Measurements from ENCODE around the gene FGF23.
"Not testable (repeated sequence)": the region's sequence is repeated elsewhere in the genome, so short reads cannot be mapped to it uniquely, and the experiment has no call there.

The FGF23 gene

DNA sequence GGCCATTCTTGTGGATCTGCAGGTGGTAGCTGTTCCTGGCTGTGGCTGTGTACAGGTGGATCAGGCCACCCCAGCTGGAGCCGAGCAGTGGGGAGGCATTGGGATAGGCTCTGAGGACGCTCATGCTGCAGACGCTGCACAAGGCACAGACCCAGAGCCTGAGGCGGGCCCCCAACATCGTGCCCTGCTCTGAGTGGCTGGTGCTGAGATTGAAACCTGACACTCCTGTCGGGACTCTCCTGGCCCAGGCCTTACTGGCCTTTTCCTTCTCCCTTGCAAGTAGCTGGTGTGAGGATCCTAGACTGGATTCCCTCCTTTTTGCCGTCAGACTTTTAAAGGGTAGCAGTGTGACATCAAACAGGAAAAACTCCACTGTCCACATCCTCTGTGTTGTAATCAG lies at the start of gene FGF23:
FGF23 (minus strand) TSS at position 308 of the 400 bp plus-strand sequence; CDS start at position 178, 130 bp downstream.
- DNase-seq (ENCODE audit: low read depth), result peak; percentile 45

- DNase-seq (ENCODE audit: low read depth), result no peak
Observed at GRCh38 chr12:4424422-4424821, 44.9 kb upstream of the FGF23 start.

DNA sequence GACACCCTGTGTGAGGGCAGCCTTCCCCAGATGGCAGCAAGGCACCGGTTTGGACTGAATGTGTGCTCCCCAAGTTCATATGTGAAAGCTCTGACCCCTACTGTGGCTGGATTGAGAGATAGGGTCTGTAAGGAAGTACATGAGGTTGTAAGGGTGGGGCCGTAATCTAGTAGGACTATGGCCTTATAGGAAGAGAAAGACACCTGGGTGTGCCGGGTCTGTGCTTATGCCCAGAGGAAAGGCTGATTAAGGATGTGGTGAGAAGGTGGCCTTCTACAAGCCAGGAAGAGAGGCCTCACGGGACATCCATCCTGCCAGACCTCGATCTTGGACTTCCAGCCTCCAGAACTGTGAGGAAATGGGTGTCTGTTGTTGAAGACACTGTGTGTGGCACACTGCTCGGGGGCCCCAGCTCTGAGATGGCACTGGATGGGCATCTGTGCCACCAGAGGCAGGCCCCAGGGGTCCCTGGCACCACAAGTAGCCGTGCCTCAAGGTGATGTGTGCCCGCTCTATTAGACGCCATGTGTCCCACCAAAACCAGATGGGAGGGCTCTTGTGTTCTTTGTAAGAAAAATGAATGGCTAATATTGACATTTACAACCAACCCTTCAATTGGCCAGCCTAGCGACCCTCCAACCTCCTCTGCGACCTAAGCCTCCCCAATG lies 44.1 kb upstream of the FGF23 start:
- DNase-seq (ENCODE audit: low read depth), result no peak

- DNase-seq (ENCODE audit: low read depth), result no peak
Observed at GRCh38 chr12:4422985-4423384, 43.5 kb upstream of the FGF23 start.

DNA sequence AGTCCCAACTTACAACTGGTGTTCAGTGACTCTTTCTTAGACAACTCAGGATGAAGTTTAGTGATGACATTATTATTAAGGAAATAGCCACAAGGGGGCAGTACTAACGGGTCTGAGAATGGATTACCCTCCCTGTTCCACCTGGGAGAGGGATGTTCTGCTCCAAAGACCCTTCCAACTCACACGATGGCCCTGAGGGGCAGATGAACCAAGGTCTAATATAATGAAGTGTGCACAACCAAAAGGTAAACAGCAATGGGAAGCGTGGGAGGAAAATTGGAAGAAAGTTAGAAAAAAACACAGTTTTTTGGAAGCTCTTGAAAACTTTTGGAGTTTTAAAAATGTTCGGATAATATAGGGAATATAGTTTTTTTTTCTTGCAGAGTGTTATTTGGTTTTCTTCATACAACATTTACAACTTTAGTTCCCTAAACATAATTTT lies 42.1 kb upstream of the FGF23 start:
- peak; percentile 28 for DNase-seq (ENCODE audit: low read depth)

GRCh38 chr12:4420138-4420670 lies 40.7 kb upstream of the FGF23 start:
- DNase-seq (ENCODE audit: low read depth), result no peak

- no peak for DNase-seq (ENCODE audit: low read depth)
Observed at GRCh38 chr12:4418913-4419312, 39.4 kb upstream of the FGF23 start.

- no peak for DNase-seq (ENCODE audit: low read depth)
Observed at GRCh38 chr12:4417936-4418335, 38.4 kb upstream of the FGF23 start.

DNA sequence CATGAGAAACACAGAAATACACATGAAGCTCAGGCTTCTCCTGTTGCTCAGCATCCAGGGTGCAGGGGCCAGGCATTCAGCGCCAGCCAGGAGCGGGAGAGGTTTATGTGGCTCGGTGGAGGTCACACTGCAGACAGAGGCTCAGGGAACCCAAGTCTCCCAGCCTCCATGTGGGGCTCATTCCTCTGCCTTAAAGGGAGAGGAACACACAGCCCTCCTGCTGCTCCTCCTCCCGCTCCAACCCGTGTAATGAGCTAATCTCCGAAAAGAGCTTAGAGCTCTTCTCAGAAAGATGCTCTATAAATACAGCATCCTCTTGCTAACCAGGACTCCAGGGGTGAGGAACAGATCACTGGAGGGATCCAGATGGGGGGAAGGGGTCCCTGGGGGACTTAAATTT lies 37.9 kb upstream of the FGF23 start:
- no peak for DNase-seq (ENCODE audit: low read depth)

- DNase-seq (ENCODE audit: low read depth), result no peak
Observed at GRCh38 chr12:4416276-4416675, 36.8 kb upstream of the FGF23 start.

DNA sequence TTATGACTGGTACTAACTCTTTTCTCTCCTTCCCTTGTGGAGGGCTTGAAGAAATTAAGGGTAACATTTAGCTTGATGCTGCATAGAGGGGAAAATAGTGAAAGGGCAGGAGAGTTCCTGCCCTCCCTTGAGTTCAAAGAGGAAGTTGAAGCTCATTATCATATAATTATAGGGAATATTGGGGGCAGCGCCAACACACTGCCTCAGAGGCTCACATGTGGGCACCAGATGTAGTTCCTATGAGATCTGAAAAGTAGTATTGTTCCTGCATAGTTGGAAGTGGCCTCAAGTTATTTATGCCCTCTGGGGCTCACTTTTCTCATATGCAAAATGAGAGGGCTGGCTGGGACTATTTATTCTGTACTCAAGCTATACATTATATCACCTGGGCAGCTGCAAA lies 33.0 kb upstream of the FGF23 start:
- no peak for DNase-seq (ENCODE audit: low read depth)

DNA sequence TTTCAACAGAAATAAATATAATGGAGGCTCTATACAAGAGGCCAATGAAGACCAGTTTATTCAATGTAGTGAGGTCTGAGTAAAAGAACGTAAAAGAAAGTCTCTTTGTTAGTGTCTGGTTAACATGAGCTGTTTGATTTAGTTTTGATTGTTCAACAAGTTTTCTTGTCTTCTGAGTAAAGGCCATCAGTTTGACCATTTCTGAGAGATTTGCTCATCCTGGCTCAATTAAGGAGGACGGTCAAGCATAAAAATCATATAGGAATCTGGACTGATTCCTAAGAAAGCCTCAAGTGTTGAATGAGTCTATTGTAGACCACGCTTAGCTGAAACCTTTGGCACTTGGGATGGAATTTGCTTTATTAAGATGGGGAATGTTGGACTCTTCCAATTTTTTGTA lies 32.5 kb upstream of the FGF23 start:
- DNase-seq (ENCODE audit: low read depth), result no peak

GRCh38 chr12:4407136-4407535 lies 27.6 kb upstream of the FGF23 start:
- no peak for DNase-seq (ENCODE audit: low read depth)

- not testable (repeated sequence) for DNase-seq (ENCODE audit: low read depth)
Observed at GRCh38 chr12:4404877-4405637, 25.5 kb upstream of the FGF23 start.

GRCh38 chr12:4402996-4403395 lies 23.5 kb upstream of the FGF23 start:
- DNase-seq (ENCODE audit: low read depth), result no peak

- DNase-seq (ENCODE audit: low read depth), result no peak
Observed at GRCh38 chr12:4401117-4401516, 21.6 kb upstream of the FGF23 start.

DNA sequence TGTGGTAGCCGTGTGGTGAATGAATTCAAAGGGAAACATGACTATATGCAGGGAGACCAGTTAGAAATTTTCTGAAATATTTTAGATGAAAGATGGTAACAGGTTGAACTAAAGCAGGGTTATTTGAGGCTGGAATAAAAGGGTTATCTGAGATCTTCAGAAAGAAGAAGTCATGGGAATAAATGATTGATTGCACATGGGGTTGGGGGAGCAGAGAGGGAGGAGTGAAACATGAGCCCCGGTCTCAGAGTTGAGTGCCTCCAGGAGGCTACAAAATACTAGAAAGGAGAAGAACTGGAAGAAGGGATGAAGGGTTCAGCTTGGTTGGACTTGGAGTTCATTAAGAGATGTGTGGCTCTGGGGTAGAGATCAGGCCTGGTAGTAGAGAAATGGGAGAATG lies 16.3 kb upstream of the FGF23 start:
- DNase-seq (ENCODE audit: low read depth), result no peak

GRCh38 chr12:4393211-4393610 lies 13.7 kb upstream of the FGF23 start:
- DNase-seq (ENCODE audit: low read depth), result no peak

GRCh38 chr12:4392223-4392742 lies 12.8 kb upstream of the FGF23 start:
- no peak for DNase-seq (ENCODE audit: low read depth)

DNA sequence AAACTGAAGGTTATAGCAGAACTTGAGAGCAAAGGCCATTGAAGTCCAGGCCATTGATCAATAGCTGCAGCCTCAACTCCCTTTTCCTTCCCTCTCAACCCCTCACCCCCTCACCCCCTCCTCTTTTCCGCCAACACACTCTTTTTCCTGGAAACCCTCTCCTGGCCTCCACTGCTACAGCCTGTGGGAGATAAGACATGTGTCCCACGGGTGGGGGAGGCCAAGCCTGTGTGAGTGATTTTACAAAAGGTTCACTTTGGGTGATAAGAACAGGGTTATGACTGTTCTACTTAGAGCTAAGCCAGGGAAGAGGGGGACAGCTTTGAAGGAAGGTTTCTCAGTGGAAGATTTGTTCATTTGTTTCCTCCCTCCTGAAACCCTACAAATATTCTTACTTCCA lies 9.2 kb upstream of the FGF23 start:
- DNase-seq (ENCODE audit: low read depth), result no peak

- no peak for DNase-seq (ENCODE audit: low read depth)
Observed at GRCh38 chr12:4388032-4388431, 8.5 kb upstream of the FGF23 start.

DNA sequence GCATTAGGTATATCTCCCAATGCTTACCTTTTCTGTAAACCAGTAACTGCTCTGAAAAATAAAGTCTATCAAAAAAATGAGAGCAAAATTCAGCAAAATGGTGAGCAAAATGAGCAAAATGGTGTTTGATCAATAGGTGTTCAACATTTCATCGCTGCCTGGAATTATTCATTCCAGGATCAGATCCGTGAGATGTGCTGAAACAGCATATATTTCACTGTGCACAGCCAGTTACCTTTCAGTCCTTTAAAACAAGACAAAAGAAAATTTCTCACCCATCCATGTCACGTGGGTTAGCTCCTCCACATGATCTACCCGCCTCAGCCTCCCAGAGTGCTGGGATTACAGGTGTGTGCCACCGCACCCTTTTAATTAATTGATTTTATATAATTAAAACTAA lies 8.1 kb upstream of the FGF23 start:
- DNase-seq (ENCODE audit: low read depth), result no peak

- no peak for DNase-seq (ENCODE audit: low read depth)
Observed at GRCh38 chr12:4386801-4387200, 7.3 kb upstream of the FGF23 start.
